Stimulated activated CD8-positive, alpha-beta memory T cell treated with anti-CD3 and anti-CD28 coated beads, Interleukin-7, amount 100 ng/mL, for 1 hour (primary cell): ENCODE data around the gene LRRC1.

Experiments
- DNase-seq, 2 donors: peaks; one replicate each; pipeline ENCODE4 v3.0.0-alpha.2; 2020; ENCODE audit warnings: low read depth in 2 of 2

Gene LRRC1

GRCh38 chr6:53887316-53887715, 92.5 kb downstream of the LRRC1 start:
- DNase-seq: no peak

DNA sequence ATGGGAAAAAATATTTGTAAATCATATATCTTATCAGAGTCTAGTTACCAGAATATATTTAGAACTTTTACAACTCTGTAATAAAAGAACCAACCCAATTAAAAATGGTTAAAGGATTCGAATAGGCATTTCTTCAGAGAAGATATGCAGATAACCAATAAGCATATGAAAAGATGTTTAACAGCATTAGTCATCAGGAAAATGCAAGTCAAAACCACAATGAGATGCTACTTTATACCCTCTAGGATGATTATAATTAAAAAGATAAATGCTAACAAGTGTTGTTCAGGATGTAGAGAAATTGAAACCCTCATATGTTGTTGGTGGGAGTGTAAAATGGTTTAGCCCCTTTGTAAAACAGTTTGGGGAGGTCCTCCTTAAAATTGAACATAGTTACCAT, 94.1 kb downstream of the LRRC1 start:
- DNase-seq: no peak

DNA sequence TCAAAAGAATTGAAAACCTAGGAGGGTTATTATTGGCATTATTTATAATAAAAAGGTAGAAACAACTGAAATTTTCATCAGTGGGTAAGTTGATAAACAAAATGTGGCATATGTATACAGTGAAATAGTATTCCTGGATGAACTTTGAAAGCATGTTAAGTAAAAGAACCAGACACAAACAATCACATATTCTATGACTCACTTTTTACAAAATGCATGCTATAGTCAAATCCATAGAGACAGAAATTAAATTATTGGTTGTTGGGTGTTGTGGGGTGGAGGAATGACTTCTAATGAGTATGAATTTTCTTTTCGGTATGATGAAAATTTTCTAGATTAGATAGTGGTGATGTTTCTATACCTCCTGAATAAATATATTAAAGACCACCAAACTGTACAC, 94.6 kb downstream of the LRRC1 start:
- DNase-seq: no peak

- no peak for DNase-seq
Measured at GRCh38 chr6:53892707-53893106, 97.9 kb downstream of the LRRC1 start.

DNA sequence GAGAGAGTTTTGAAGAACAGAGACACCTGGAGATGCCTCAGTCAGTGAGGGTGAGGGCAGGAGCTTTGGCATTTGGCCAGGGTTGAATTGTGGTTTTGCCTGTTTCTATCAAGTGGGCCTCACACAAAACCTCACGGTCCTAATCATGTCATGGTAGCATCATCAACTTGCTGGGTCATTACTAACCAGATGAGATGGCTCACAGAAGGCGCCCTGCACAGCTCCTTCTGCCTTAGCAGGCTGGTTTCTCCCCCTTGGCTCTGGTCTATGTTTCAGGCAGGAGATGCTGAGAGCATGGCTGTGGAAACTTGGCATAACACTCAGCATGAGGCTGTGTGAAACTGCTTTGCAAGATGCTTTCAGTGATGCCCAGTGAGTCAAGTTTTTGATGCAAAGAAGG, 99.3 kb downstream of the LRRC1 start:
- DNase-seq: no peak

- DNase-seq: no peak
Measured at GRCh38 chr6:53896196-53896595, 101.4 kb downstream of the LRRC1 start.

- no peak for DNase-seq
Measured at GRCh38 chr6:53898026-53898795, 103.4 kb downstream of the LRRC1 start.

GRCh38 chr6:53899512-53899911, 104.7 kb downstream of the LRRC1 start:
- no peak for DNase-seq

- no peak for DNase-seq
Measured at GRCh38 chr6:53903357-53903756, 108.6 kb downstream of the LRRC1 start.

GRCh38 chr6:53906103-53906502, 111.3 kb downstream of the LRRC1 start:
- no peak for DNase-seq

DNA sequence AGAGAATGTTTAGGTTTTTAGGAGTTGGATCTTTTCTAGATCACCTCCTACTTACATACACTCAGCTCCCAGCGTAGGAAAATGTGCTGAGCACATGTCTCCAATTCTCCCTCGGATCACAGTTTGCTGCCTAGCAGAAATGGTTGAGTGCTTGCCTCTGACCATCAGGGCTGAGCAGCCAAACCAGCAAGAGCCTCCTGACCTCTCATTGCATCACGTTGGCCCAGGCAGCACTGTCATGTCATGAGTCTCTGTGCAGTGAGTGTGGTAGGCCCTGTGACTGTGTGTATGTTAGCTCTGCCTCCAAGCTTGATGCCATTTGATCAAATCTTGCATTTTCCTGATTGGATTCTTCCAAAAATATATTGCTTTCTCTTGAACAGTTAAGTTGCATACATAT, 112.0 kb downstream of the LRRC1 start:
- DNase-seq: no peak

- no peak for DNase-seq
Measured at GRCh38 chr6:53910834-53911233, 116.0 kb downstream of the LRRC1 start.

DNA sequence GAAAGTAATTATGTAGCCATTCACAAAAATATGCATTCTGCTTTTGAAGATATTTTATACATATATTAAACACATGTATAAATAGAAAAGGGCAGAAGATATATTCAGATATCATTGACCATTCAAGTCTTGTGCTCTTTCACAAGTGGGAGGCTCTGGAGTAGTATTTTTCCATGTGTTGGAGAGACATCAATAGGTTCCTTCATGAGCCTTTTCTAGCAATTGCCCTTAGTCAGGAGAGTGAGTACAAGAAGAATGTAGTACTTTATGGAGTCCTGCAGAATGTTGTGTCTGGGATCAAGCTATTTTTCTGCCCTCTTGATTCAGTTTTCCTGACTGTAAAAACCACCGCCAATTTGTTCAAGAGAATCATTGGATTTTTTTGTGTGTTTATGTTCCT, 117.9 kb downstream of the LRRC1 start:
- no peak for DNase-seq

- no peak for DNase-seq
Measured at GRCh38 chr6:53913286-53913685, 118.5 kb downstream of the LRRC1 start.

DNA sequence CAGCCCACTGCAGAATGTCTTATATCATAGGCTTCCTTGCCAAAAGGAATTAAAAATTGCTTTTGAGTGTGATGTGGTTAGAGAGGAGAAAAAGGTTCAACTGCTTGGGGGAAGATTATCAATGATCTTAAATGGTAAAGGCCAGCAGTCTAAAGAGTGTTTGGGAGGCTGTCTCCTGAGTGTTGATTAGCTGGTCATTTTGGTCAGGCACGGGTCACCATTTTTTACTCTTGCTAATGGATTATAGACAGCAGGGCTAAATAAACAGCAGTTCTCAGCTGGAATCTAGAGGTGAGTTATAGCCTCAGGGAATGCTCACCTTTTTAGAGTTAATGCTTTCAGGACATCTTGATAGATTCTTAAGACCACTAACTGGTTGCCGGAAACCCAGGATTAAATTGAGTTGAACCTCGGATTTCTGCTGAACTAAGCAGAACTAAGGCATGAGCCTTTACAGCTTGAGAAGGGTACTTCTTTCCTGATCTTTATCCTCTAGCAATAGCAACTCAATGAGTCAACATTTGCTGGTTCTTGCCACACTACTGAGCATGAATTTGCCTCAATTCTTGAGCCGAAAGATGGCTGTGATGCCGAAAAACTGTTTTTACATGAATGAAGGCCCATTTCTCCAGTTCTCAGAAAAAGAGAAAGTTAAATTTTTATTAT, 120.4 kb downstream of the LRRC1 start:
- DNase-seq: no peak

GRCh38 chr6:53916804-53917463, 122.1 kb downstream of the LRRC1 start:
- DNase-seq: no peak

- no peak for DNase-seq
Measured at GRCh38 chr6:53917464-53917842, 122.6 kb downstream of the LRRC1 start.

DNA sequence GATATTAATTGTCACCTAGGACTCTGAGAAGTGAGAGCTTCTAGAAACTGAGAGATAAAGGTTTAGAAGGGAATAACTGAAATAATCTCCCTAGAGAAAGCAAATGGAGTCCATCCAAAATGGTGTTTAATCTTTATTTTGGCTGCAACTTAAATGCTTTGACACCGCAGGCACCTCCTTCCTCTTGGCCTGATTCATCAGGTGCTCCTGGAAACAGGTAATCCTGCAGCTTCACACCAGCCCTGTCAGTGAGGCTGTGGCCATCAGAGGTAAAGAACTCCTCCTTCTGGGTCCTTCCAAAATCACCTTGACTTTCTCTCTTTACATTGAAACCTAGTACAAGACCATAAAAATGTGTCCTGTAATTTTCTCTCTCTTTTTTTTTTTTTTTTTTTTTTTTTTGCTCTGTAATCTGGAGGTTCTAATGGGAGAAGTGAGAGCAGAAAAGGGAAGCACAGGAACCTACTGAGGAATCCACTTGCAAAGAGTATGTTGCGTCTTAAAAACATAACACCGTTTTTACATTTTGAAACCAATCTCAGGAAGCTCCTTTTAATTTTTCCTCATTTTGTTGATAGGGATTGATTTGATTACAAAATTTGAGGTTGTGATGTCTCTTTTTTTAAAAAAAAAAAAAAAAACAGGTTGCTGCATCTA, 124.2 kb downstream of the LRRC1 start:
- DNase-seq: no peak

- DNase-seq: no peak
Measured at GRCh38 chr6:53919881-53920360, 125.1 kb downstream of the LRRC1 start.

- no peak for DNase-seq
Measured at GRCh38 chr6:53920881-53921280, 126.1 kb downstream of the LRRC1 start.

GRCh38 chr6:53921639-53922038, 126.8 kb downstream of the LRRC1 start:
- DNase-seq: no peak

DNA sequence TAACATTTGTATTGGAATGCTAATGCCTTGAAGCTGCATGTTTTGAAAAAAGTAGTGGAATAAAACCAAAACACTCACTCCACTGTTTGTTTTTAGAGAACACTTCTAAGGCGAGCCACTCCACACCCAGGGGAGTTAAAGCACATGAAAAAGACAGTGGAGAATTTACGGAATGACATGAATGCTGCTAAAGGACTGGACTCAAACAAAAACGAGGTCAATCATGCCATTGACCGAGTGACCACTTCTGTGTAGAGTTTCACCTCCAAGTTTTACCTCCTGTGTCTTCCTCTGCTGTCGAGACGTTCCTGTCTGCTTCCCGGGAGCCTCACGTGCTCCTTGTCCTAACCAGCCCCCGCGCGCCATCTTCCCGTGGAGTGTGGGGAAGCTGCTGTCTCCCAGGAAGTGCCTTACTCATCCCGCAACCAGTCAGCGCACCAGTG, 127.8 kb downstream of the LRRC1 start:
- DNase-seq: no peak
